ENCODE data around the gene SERPINA6.
"Not testable (repeated sequence)": the region's sequence is repeated elsewhere in the genome, so short reads cannot be mapped to it uniquely, and the experiment has no call there.

The SERPINA6 gene

GRCh38 chr14:94354190-94354589 is 31.1 kb upstream of the SERPINA6 start:
- not testable (repeated sequence) for DNase-seq (ENCODE audit: low read depth)

GRCh38 chr14:94349276-94349675 is 26.1 kb upstream of the SERPINA6 start:
- no peak for DNase-seq (ENCODE audit: low read depth)

GRCh38 chr14:94348836-94349235 is 25.7 kb upstream of the SERPINA6 start:
- DNase-seq (ENCODE audit: low read depth): no peak

DNA sequence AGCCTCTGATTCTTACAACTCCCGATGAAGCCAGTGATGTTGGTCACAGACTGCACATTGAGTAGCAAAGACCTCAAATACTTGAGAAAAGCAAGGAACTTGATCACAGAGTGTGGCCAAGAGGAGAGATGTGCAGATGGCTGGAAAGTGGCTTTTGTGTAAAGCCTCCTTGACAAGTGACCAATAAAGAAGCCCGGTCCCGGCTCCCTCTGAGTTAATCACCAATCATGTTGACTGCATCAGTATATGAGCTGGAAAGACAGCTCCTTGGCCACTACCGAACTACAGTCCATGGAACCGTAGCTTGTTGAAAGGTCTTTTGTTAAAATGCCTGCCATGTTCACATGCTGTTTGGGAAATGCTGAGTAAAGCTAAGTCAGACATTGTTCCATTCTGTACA is 23.7 kb upstream of the SERPINA6 start:
- no peak for DNase-seq (ENCODE audit: low read depth)

GRCh38 chr14:94346065-94346786 is 23.1 kb upstream of the SERPINA6 start:
- DNase-seq (ENCODE audit: low read depth): peak; percentile 6

GRCh38 chr14:94345344-94346064 is 22.4 kb upstream of the SERPINA6 start:
- no peak for DNase-seq (ENCODE audit: low read depth)

DNA sequence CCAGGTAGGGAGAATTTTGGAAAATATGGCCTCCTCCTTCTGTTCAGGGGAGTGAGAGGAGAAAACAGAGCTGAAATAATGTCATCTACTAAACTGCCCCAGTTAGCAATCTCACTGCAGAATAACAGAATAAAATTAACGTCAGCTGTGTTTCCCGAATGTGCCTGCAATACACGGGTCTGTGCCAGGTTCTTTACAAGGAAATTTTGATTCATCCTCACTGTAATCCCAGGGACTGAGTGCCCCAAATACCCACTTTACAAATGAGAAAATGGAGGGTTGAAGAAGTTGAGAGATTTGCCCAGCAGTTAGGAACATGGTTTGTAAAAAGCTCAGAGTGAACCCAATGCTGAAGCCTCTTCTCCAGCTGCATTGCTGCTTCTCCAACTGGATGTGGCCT is 21.3 kb upstream of the SERPINA6 start:
- DNase-seq (ENCODE audit: low read depth): no peak

DNA sequence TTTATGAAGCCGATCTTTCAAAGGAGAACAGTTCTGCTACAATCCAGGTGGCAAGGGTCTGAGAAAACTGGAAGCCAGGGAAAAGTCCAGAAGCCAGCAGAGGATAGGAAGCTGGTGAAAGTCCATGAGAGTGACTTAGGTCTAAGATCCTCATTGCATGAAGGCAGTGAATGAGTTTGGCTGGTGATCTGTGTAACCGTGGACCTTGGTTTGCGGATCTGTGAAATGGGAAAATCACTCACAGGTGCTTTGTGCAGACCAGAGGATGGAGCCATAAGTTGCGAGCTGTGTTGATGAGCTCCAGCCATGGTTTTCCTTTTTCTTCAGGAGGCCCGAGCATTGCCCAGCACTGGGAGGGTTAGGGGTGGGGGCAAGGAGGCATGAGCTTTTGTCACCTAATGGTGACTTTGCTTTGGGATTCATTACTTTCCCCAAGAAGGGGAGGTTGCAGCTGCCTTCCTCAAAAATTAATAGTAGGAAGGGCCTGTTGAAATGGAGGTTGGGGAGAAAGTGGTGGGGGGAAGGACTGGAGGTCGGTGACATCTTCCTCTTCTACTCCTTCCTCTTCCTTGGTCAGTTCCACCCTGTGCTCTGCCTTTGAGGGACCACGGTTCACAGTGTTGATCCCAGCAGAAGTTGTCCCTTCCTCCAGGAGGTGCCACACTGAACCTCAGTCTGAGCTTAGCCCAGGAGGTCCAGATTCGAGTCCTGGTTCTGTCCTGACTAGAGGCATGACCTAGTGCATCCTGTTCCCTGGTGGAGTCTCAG is 20.3 kb upstream of the SERPINA6 start:
- DNase-seq (ENCODE audit: low read depth): no peak

- no peak for DNase-seq (ENCODE audit: low read depth)
Observed at GRCh38 chr14:94342334-94342934, 19.3 kb upstream of the SERPINA6 start.

DNA sequence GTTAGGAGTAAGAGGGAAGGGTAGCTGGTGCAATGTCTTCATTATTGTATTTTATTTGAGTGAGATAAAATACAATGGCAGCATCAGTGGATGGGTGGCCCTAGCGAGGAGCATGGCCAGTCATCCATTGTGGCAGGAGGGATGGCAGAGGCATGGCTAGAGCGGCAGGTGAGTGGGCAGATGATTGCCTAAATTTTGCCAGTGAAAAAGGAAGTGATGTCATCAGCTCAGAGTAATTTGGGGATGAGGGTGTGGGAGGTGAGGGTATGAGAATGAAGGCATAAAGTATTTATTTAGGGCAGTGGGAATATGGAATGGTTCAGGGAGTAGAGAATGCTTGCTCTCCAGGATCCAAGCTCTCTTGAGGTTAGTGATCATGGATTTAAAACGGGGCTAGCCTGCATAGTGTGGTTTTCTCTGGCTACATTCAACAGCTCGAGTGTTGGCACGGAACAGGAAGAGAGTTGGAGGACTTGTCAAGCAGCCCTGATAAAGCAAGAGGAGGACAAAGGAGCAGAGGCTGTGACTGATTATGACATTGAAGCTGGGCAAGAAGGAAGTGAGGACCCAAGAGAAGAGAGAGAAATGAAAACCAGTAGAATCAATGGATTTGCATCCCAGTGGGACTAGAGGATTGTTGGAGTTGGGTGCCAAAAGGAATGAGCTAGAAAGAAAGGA is 18.7 kb upstream of the SERPINA6 start:
- DNase-seq (ENCODE audit: low read depth): no peak

- DNase-seq (ENCODE audit: low read depth): no peak
Observed at GRCh38 chr14:94340533-94340932, 17.4 kb upstream of the SERPINA6 start.

DNA sequence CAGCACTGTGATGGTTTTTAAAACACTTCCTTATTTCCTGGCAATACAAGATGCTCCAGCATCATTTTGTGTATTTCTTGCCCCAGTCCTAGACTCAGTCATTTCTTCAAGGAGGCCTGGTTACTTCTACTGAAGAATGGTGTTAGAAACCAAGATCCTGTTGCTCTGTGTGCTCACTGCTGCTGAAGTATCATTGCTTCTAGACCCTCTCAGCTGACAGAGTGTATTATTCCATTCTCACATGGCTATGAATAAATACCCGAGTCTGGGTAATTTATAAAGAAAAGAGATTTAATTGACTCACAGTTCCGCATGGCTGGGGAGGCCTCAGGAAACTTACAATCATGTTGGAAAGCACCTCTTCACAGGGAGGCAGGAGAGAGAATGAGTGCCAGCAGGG is 14.9 kb upstream of the SERPINA6 start:
- no peak for DNase-seq (ENCODE audit: low read depth)

- no peak for DNase-seq (ENCODE audit: low read depth)
Observed at GRCh38 chr14:94337274-94337673, 14.1 kb upstream of the SERPINA6 start.

DNA sequence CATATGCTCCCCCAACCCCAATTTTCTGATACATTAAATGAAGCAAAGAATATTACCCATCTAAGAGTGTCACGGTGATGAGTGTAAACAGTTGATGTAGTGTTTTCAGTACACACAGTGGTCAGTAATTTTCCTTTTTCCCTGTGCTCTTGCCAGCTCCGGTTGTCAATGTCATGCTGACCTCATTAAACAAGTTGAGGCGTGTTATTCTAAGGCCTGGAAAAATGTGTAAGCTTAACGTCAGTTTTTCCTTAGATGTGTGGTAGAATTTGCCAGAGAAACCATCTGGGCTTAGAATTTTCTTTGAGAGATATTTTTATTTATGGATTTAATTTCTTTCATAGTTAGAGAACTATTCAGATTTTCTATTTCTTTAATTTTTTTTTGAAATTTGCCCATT is 11.7 kb upstream of the SERPINA6 start:
- no peak for DNase-seq (ENCODE audit: low read depth)

DNA sequence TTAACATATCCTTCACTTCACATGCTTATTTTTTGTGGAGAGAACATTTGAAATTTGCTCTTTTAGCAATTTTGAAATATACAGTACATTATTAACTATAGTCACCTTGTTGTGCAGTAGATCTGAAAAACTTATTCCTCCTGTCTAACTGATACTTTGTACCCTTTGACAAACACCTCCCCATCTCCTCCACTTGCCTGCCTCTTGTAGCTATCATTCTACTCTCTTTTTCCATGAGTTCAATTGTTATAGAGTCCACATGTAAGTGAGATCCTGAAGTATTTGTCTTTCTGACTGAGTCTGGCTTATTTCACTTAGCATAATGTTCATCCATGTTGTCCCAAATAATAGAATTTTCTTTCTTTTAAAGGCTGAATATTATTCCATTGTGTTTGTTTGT is 9.5 kb upstream of the SERPINA6 start:
- DNase-seq (ENCODE audit: low read depth): no peak

DNA sequence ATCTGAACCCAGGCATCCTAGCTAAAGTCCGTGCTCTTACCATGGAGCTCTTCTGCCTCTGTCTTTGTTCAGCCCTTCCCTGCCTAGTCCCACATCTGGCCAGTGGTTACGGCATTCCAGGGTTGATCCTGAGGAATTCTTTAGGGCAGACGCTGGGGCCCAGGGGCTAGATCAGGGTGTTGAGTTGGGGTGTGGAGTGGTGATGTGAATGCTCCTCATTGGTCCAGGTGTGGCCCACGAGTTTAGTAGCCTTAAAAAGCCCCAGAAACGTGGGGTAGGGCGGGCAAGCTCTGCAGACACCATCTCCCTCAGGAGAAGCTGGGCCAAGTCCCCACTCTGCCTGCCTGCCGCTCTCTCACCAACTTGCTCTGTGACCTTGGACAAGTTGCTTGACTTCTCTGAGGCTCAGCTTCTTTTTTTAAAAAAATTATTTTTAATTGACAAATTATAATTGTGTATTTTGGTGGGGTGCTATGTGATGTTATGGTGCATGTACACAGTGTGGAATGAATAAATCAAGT is 9.0 kb upstream of the SERPINA6 start:
- no peak for DNase-seq (ENCODE audit: low read depth)

GRCh38 chr14:94331462-94331861 is 8.3 kb upstream of the SERPINA6 start:
- no peak for DNase-seq (ENCODE audit: low read depth)

GRCh38 chr14:94330857-94331256 is 7.7 kb upstream of the SERPINA6 start:
- DNase-seq (ENCODE audit: low read depth): no peak

DNA sequence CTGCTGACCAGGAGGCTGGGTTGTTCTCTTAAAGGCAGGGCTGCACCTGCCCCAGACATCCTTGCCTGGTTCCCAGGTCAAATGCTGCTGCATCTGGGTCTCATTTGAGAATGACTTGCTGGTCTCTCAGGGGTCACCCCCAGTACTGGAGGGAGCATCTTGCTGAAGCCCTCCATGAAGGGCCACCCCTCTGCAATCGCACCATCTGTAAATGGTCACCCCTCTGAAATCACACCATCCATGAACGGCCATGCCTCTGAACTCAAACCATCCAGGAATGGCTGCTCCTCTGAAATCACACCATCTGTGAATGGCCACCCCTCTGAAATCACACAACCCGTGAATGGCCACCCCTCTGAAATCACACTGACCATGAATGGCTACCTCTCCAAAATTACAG is 7.3 kb upstream of the SERPINA6 start:
- DNase-seq (ENCODE audit: low read depth): no peak

DNA sequence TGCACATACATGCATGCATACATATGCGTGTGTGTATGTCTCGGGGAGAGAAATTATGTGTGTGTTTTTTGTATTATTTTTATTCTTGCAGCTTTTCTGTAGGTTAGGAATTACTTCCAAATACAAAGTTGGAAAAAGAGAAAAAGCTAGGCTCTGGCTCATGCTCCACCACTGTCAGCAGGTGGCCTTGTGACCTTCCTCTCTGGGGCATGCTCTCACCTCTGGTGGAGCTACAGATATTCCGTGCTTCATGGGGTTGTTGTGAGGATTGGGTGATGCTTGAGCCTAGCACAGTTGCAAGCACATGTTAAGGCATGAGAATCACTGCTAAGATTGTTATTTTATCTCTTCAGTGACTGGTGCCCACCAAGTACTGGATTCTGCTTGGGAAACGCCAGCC is 6.7 kb upstream of the SERPINA6 start:
- no peak for DNase-seq (ENCODE audit: low read depth)

DNA sequence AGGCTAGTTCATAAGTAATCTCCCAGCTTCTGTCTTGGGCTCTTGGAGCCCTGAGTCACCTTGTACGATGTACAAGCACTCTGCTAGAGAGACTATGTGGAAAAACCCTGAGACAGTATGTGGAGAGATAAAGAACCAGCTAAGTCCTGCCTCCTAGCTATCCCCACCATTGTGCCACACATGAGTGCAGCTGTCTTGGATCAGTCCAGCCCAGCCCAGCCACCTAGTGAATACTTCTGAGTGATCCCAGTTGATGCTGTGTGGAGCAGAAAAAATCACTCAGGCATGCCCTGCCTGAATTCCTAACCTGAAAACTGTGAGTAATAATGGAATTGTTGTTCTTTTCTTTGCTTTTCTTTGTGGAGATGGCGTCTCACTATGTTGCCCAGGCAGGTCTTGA is 5.1 kb upstream of the SERPINA6 start:
- no peak for DNase-seq (ENCODE audit: low read depth)
